H1 (cell line): Measurements from ENCODE around the gene CACNA1D. TPM values are rescaled to one million over a fixed set of nuclear protein-coding genes. Genes with fewer than 3 reads are reported as not detected.

ENCODE experiments used
- CTCF ChIA-PET: fragments of 300-600 bp; sonication (Branson Sonifier 250); formaldehyde crosslinking; loops from one replicate; lab custom pipeline; 2021; ENCODE audit not compliant: partially characterized antibody; lab: Charles Lee
- POLR2A ChIA-PET: fragments of 300-600 bp; sonication (Branson Sonifier 250); formaldehyde crosslinking; loops from one replicate; lab custom pipeline; 2021; ENCODE audit warnings: inconsistent platforms; ENCODE audit not compliant: partially characterized antibody; lab: Charles Lee
- DNase-seq, 2 experiments: peaks; one replicate each; pipeline versions ENCODE4 v3.0.0 to v3.0.0-alpha.2; 2010 to 2022; ENCODE audit warnings: low spot score in 2 of 2, low read depth in 1 of 2, mixed read lengths in 1 of 2
- FAIRE-seq: peaks from 2 replicates; lab custom pipeline; 2011; peaks lifted over from hg19 to GRCh38; lab: Jason Lieb, UNC
- H2AFZ ChIP-seq: 2 replicates; pipeline ENCODE4 v1.8.1; 2012; ENCODE audit warnings: low read length, inconsistent platforms
- H2AK5ac ChIP-seq: 2 replicates; pipeline ENCODE4 v1.6.1; 2013; ENCODE audit warnings: low read depth, low read length
- H2BK120ac ChIP-seq: replicated peaks from 2 replicates; pipeline ENCODE3; 2013; ENCODE audit warnings: low read depth, low read length, inconsistent platforms
- H2BK12ac ChIP-seq: 2 replicates; pipeline ENCODE4 v1.6.1; 2013; ENCODE audit warnings: low read depth, low read length
- H2BK15ac ChIP-seq: 2 replicates; pipeline ENCODE4 v1.6.1; 2013; ENCODE audit warnings: low read length
- H2BK20ac ChIP-seq: 2 replicates; pipeline ENCODE4 v1.6.1; 2013; ENCODE audit warnings: low read length
- H2BK5ac ChIP-seq: 2 replicates; pipeline ENCODE4 v1.6.1; 2013; ENCODE audit warnings: low read depth, low read length
- H3K14ac ChIP-seq: 2 replicates; pipeline ENCODE4 v1.6.1; 2013; ENCODE audit warnings: inconsistent platforms; ENCODE audit not compliant: insufficient read length
- H3K18ac ChIP-seq: 2 replicates; pipeline ENCODE4 v1.6.1; 2013; ENCODE audit warnings: low read length; ENCODE audit errors: extremely low read depth
- H3K23ac ChIP-seq: 2 replicates; pipeline ENCODE4 v1.6.1; 2013; ENCODE audit warnings: inconsistent platforms; ENCODE audit not compliant: insufficient read length
- H3K23me2 ChIP-seq: 2 replicates; pipeline ENCODE4 v1.6.1; 2013; ENCODE audit warnings: low read depth, low read length
- H3K27ac ChIP-seq: 2 replicates; pipeline ENCODE4 v1.6.1; 2011; ENCODE audit warnings: low read depth, low read length, inconsistent platforms
- H3K27me3 ChIP-seq, 4 experiments: replicated peaks in 1 of 4; 1 replicate in 1 of 4; 2 replicates in 3 of 4; pipeline versions ENCODE4 v1.6.1 to v1.8.1; 2011 to 2013; ENCODE audit warnings: low read length in 3 of 4, mild to moderate bottlenecking in 3 of 4, inconsistent platforms in 2 of 4, mixed read lengths in 2 of 4, moderate library complexity in 1 of 4; ENCODE audit not compliant: control insufficient read depth in 3 of 4, insufficient read depth in 3 of 4; ENCODE audit errors: extremely low read depth in 1 of 4
- H3K36me3 ChIP-seq, 4 experiments: 2 replicates each; pipeline versions ENCODE4 v1.6.1 to v1.8.1; 2011 to 2013; ENCODE audit warnings: mild to moderate bottlenecking in 4 of 4, low read length in 3 of 4, moderate library complexity in 2 of 4, control low read depth in 1 of 4, inconsistent platforms in 1 of 4; ENCODE audit not compliant: insufficient read depth in 4 of 4, control insufficient read depth in 2 of 4
- H3K4ac ChIP-seq: replicated peaks from 2 replicates; pipeline ENCODE3; 2013; ENCODE audit warnings: low read length, low read depth, mixed read lengths, inconsistent platforms; ENCODE audit not compliant: insufficient read length
- H3K4me1 ChIP-seq, 4 experiments: replicated peaks in 1 of 4; 1 replicate in 1 of 4; 2 replicates in 3 of 4; pipeline versions ENCODE4 v1.6.1 to v1.8.1; 2011 to 2013; ENCODE audit warnings: low read length in 3 of 4, inconsistent platforms in 2 of 4, mixed read lengths in 1 of 4; ENCODE audit not compliant: insufficient read depth in 4 of 4, control insufficient read depth in 3 of 4
- H3K4me2 ChIP-seq, 2 experiments: 2 replicates each; pipeline versions ENCODE4 v1.6.1 to v1.8.1; 2011 to 2013; ENCODE audit warnings: low read depth in 2 of 2, low read length in 2 of 2, control low read depth in 1 of 2, inconsistent platforms in 1 of 2, mild to moderate bottlenecking in 1 of 2; ENCODE audit not compliant: insufficient read depth in 1 of 2
- H3K4me3 ChIP-seq, 4 experiments: fragments of 200-600, 300-600 bp in 1 of 4; sonication (generic), shearing (Covaris generic), sonication (Bioruptor Twin) in 1 of 4; 2 replicates each; pipeline versions ENCODE4 v1.5.1 to v1.8.1; 2011 to 2016; ENCODE audit warnings: low read length in 4 of 4, low read depth in 3 of 4, control low read depth in 2 of 4, inconsistent platforms in 2 of 4, mild to moderate bottlenecking in 2 of 4, mixed read lengths in 1 of 4, moderate library complexity in 1 of 4; ENCODE audit not compliant: insufficient read depth in 2 of 4; ENCODE audit errors: extremely low read depth in 1 of 4
- H3K56ac ChIP-seq: replicated peaks from 2 replicates; pipeline ENCODE3; 2013; ENCODE audit warnings: low read depth, mild to moderate bottlenecking, mixed read lengths, low read length, inconsistent platforms; ENCODE audit not compliant: insufficient read length
- H3K79me1 ChIP-seq: 2 replicates; pipeline ENCODE4 v1.6.1; 2013; ENCODE audit warnings: low read depth, low read length, control low read depth
- H3K79me2 ChIP-seq, 2 experiments: 2 replicates each; pipeline versions ENCODE4 v1.6.1 to v1.8.1; 2012 to 2013; ENCODE audit warnings: low read length in 2 of 2, mild to moderate bottlenecking in 2 of 2, inconsistent platforms in 1 of 2; ENCODE audit not compliant: insufficient read depth in 2 of 2, control insufficient read depth in 1 of 2
- H3K9ac ChIP-seq, 4 experiments: replicated peaks in 1 of 4; 1 replicate in 1 of 4; 2 replicates in 3 of 4; pipeline versions ENCODE4 v1.6.1 to v1.8.1; 2011 to 2013; ENCODE audit warnings: low read depth in 3 of 4, low read length in 3 of 4, control low read depth in 2 of 4, mild to moderate bottlenecking in 2 of 4, moderate library complexity in 2 of 4, inconsistent platforms in 1 of 4; ENCODE audit errors: extremely low read depth in 1 of 4
- H3K9me3 ChIP-seq, 2 experiments: 2 replicates each; pipeline versions ENCODE4 v1.6.1 to v1.8.1; 2012 to 2013; ENCODE audit warnings: mild to moderate bottlenecking in 2 of 2, moderate library complexity in 2 of 2, control low read depth in 1 of 2, inconsistent platforms in 1 of 2, low read depth in 1 of 2, low read length in 1 of 2, mixed read lengths in 1 of 2; ENCODE audit not compliant: insufficient read depth in 2 of 2
- H4K20me1 ChIP-seq, 2 experiments: replicated peaks in 1 of 2; 2 replicates each; pipeline versions ENCODE3 to v1.8.1; 2011 to 2013; ENCODE audit warnings: inconsistent platforms in 2 of 2, low read length in 2 of 2, mild to moderate bottlenecking in 1 of 2; ENCODE audit not compliant: insufficient read depth in 2 of 2, control insufficient read depth in 1 of 2
- H4K5ac ChIP-seq: 2 replicates; pipeline ENCODE4 v1.6.1; 2013; ENCODE audit warnings: low read length, low read depth, mixed read lengths, inconsistent platforms; ENCODE audit not compliant: insufficient read length
- H4K8ac ChIP-seq: 2 replicates; pipeline ENCODE4 v1.8.0; 2013; ENCODE audit warnings: mild to moderate bottlenecking, moderate library complexity, low read length, inconsistent platforms; ENCODE audit not compliant: insufficient read depth; ENCODE audit errors: extremely low read depth
- H4K91ac ChIP-seq: replicated peaks from 2 replicates; pipeline ENCODE3; 2013; ENCODE audit warnings: low read length, mixed read lengths, inconsistent platforms; ENCODE audit not compliant: insufficient read length
- RBBP5 ChIP-seq: IDR thresholded peaks from 2 replicates; pipeline ENCODE4 v1.7.1; 2012; ENCODE audit warnings: low read depth, mild to moderate bottlenecking, inconsistent platforms, low read length, moderate library complexity, borderline replicate concordance
- RFX5 ChIP-seq: IDR thresholded peaks from 2 replicates; pipeline ENCODE4 v1.6.1; 2011; ENCODE audit warnings: low read depth, low read length, improper control_type of control experiment, borderline replicate concordance
- TAF7 ChIP-seq: optimal IDR thresholded peaks from 2 replicates; pipeline ENCODE3; 2011; ENCODE audit warnings: low read depth, mild to moderate bottlenecking, inconsistent platforms, low read length, moderate library complexity, borderline replicate concordance
- WGBS, 2 experiments: shearing (Covaris generic) in 1 of 2; methylation state at CpG; one replicate each; pipeline versions ENCODE4 v1.1.6 to v1.1.7; 2013 to 2015; ENCODE audit warnings: low lambda C conversion rate in 2 of 2, mixed read lengths in 2 of 2, inconsistent platforms in 1 of 2, low coverage in 1 of 2, missing lambda C conversion rate in 1 of 2; ENCODE audit not compliant: insufficient replicate concordance in 2 of 2, insufficient coverage in 1 of 2, insufficient read length in 1 of 2; ENCODE audit errors: extremely low coverage in 1 of 2, missing lambda C conversion rate in 1 of 2; 5-methylcytosine and 5-hydroxymethylcytosine counted together
- polyA plus RNA-seq, 7 experiments: library from polyadenylated mRNA; depleted of rRNA in 3 of 7; stranded (reverse) in 5 of 7; unstranded in 2 of 7; fragments of >200 nt in 5 of 7; fragments of 200-250 nt in 2 of 7; gene quantifications; 1 replicate in 5 of 7; 2 replicates in 1 of 7; 4 replicates in 1 of 7; pipeline versions ENCODE4 v1.2.1 to v1.2.3, GENCODE V29; 2011 to 2013; ENCODE audit warnings: missing spikeins in 2 of 7, mixed read lengths in 2 of 7
- total RNA-seq: library from RNA; stranded (reverse); fragmentation: NEBNext Ultra II Directional; extraction: Animal tissue kit (Norgen Biotek cat#: 25700); gene quantifications from 2 replicates; pipeline ENCODE4 v1.2.1, GENCODE V29; 2021
- TF ChIP-seq, protein P1 (sequence below): IDR thresholded peaks from 2 replicates; pipeline ENCODE4 v1.6.1; 2012; ENCODE audit warnings: inconsistent platforms
- TF ChIP-seq, protein P2 (sequence below): IDR thresholded peaks from 2 replicates; pipeline ENCODE4 v1.6.1; 2011; ENCODE audit warnings: low read depth, mild to moderate bottlenecking, low read length; ENCODE audit not compliant: insufficient read depth

The CACNA1D gene
- total and polyA plus RNA-seq, 2 of the 8 experiments (the other 6 are each of a cell fraction or from before 2014, with no cell fraction given), result 2.0 to 2.9 TPM

- Histone ChIP-seq H3K23ac (no peak overlapping the region), H2BK15ac (no peak overlapping the region), H3K27ac (no peak overlapping the region), H4K5ac (no peak overlapping the region), H3K23me2 (no peaks in the 10 kb centered on the region), H2BK5ac (no peak overlapping the region), H2AK5ac (no peak overlapping the region), H3K4me2 (no peak overlapping the region), H4K91ac (no peak overlapping the region), H3K9me3 (no peaks in the 10 kb centered on the region), H4K8ac (no peak overlapping the region), H3K27me3 (no peaks in the 10 kb centered on the region), H3K14ac (no peak overlapping the region), H3K56ac (no peak overlapping the region), H4K20me1 (no peaks in the 10 kb centered on the region), H3K4me3 (no peak overlapping the region), H2AFZ (no peak overlapping the region), H3K79me2 (no peaks in the 10 kb centered on the region), H3K18ac (no peak overlapping the region), H3K9ac (no peak overlapping the region), H3K4me1 (no peaks in the 10 kb centered on the region; a peak in 1 of 7 replicates), H3K4ac (no peak overlapping the region), H3K79me1 (no peaks in the 10 kb centered on the region), H3K36me3 (no peaks in the 10 kb centered on the region), H2BK20ac (no peak overlapping the region), H2BK12ac (no peak overlapping the region), H2BK120ac (no peak overlapping the region)
- FAIRE-seq (no peak), DNase-seq (no peak)
- POLR2A ChIA-PET, result no interaction called here
- CTCF ChIA-PET, result interaction anchor here (0.6 to 1.1 kb wide), 2 partner anchors 55 to 247 kb away, joined by 3 read pairs; no protein-coding TSS in a partner anchor
- TF ChIP-seq TAF7, result no peak
- TF ChIP-seq RBBP5, result no peak
- TF ChIP-seq, protein P1, sequence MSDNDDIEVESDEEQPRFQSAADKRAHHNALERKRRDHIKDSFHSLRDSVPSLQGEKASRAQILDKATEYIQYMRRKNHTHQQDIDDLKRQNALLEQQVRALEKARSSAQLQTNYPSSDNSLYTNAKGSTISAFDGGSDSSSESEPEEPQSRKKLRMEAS, result no peak
- TF ChIP-seq, protein P2, sequence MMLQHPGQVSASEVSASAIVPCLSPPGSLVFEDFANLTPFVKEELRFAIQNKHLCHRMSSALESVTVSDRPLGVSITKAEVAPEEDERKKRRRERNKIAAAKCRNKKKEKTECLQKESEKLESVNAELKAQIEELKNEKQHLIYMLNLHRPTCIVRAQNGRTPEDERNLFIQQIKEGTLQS, result no peak
- TF ChIP-seq RFX5, result no peak
- 89% methylated on average over 8 of the region's 8 CpGs; no CpG with 5 or more reads in 1 of the 2 experiments for WGBS, 2 experiments
These were observed 236.2 kb downstream of the CACNA1D start for GRCh38 chr3:53730576-53730975.
